ENCODE data around the gene SKI.
A peak's percentile ranks its signal among the peaks of the same experiment; 100 is the strongest.

The SKI gene

DNA sequence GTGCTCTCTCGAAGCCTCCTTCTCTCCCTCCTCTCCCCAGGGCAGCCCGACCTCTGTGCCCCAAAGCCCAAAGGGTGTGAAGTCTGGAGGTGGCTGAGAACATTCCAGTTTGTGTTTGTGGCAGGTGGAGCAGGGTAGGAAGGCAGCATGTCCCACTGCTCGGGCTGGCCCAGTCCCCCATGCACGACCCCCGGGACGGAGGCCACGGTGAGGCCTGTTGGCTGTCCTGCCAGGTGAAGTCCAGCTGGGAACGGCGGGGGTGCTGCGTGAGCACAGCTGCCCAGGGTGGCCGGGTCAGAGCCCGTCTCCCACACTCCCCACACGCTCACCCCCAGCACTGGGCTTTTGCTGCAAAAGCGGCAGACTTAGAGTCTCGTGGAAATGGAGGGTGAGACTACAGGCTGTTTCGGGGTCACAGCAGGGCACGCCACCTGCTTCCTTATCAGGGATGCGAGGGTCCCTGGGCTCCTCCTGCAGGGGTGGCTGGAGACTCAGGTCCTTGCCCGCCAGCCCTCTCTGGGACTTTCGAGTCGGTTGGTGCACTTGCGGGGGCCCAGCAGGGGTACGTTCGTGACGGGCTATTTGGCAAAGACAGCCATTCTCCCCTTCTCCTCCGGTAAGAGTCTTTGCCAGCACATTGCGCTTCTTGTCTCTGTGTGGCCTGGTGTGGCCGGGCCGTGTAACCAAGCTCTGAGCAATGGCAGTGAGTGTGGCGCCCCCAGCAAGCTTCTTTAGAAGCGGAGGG lies 123.0 kb downstream of the SKI start:
- H3K9ac ChIP-seq (ENCODE audit: low read length) = no peak overlapping the region
- peaks cover 9% of the 10 kb centered on the region for H3K4me1 ChIP-seq (ENCODE audit: control insufficient read depth, insufficient read depth, low read length)
- H3K9me3 ChIP-seq (ENCODE audit: control insufficient read depth, low read length) = no peaks in the 10 kb centered on the region
- no peaks in the 10 kb centered on the region for H3K27me3 ChIP-seq (ENCODE audit: control insufficient read depth, insufficient read depth, low read length)
- no peak overlapping the region for H3K4me3 ChIP-seq (ENCODE audit: low read length)
- H3K36me3 ChIP-seq (ENCODE audit: control insufficient read depth, insufficient read depth, low read length) = no peaks in the 10 kb centered on the region

DNA sequence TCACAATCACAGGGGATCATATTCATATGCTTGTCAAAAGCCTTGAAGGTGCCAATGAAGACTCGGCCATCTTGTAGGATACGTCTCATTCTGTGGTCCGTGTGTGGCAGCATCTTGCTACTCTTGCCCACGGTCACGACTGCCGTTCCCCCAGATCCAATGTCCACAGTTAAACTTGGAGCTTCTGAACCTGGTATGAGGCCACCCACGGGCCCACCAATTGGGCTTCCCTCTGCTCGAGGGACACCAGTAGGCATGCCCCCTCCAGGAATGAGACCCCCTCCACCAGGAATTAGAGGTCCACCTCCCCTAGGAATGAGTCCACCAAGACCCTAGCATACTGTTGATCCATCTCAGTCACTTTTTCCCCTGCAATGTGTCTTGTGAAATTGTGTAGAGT lies 123.6 kb downstream of the SKI start:
- no peaks in the 10 kb centered on the region for H3K9me3 ChIP-seq (ENCODE audit: control insufficient read depth, low read length)
- peaks cover 9% of the 10 kb centered on the region for H3K4me1 ChIP-seq (ENCODE audit: control insufficient read depth, insufficient read depth, low read length)
- no peak overlapping the region for H3K9ac ChIP-seq (ENCODE audit: low read length)
- H3K36me3 ChIP-seq (ENCODE audit: control insufficient read depth, insufficient read depth, low read length) = no peaks in the 10 kb centered on the region
- no peaks in the 10 kb centered on the region for H3K27me3 ChIP-seq (ENCODE audit: control insufficient read depth, insufficient read depth, low read length)
- H3K4me3 ChIP-seq (ENCODE audit: low read length) = no peak overlapping the region

DNA sequence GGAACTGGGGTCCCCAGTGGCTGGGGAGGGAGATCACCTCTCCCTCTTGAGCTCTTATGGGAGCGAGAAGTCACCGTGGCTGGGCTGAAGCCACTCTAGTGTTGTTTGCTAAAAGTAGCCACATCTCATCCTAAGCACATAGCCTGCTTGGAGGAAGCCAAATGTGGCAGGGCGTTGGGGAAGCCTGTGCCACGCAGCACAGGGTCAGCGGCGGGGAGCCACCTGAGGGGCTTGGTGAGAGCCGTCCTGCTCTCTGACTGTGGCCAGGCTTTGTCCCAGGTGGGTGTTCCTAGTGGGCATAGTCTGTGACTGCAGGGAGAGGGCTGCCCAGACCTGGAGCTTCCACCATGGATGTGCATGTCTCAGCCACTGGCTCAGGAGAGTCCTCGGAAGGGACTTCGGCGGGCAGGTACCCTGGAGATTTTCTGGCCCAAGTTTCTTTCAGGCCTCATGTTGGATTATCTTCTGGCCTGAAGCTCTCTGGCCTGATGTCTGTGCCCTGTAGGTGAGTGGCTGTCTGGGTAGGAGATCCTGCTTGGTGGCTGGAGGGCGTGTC lies 124.3 kb downstream of the SKI start:
- Histone ChIP-seq H3K27me3 (ENCODE audit: control insufficient read depth, insufficient read depth, low read length) (no peaks in the 10 kb centered on the region), H3K9ac (ENCODE audit: low read length) (no peak overlapping the region), H3K4me3 (ENCODE audit: low read length) (no peak overlapping the region), H3K9me3 (ENCODE audit: control insufficient read depth, low read length) (no peaks in the 10 kb centered on the region), H3K36me3 (ENCODE audit: control insufficient read depth, insufficient read depth, low read length) (no peaks in the 10 kb centered on the region), H3K4me1 (ENCODE audit: control insufficient read depth, insufficient read depth, low read length) (peaks cover 9% of the 10 kb centered on the region)

DNA sequence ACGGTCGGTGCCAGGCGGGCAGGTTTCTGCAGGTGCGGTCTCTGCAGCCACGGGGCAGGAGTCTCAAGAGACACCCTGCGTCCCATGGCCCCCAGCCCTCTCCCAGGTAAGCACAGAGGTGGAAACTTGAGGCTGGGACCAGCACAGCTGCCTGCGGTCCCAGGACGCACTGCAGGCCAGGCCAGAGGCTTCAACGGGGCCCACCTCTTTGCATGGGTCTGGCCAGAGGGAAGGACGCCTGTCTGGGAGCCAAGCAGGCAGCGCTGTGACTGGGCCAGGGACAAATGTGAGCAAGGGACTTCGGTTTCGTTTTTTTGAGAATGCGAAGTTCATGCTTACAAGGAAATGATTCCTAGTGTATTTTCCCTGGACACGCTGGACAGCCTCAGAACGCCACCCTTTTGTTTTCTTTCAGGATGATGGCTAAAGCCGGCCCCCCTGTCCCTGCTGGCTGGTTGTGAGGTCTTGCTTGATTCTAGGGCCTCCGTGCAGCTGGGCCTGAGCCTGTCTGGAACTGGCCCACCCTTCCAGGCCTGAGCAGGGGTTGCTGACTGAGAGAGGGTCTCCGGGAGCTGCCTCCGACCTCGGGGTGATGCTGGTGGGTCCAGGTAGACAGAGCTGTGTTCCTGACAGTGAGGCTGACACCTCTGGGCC lies 124.9 kb downstream of the SKI start:
- no peaks in the 10 kb centered on the region for H3K36me3 ChIP-seq (ENCODE audit: control insufficient read depth, insufficient read depth, low read length)
- H3K9ac ChIP-seq (ENCODE audit: low read length) = peak overlapping the region; percentile 15
- no peak overlapping the region for H3K4me3 ChIP-seq (ENCODE audit: low read length)
- no peaks in the 10 kb centered on the region for H3K9me3 ChIP-seq (ENCODE audit: control insufficient read depth, low read length)
- H3K27me3 ChIP-seq (ENCODE audit: control insufficient read depth, insufficient read depth, low read length) = no peaks in the 10 kb centered on the region
- H3K4me1 ChIP-seq (ENCODE audit: control insufficient read depth, insufficient read depth, low read length) = peaks cover 9% of the 10 kb centered on the region

DNA sequence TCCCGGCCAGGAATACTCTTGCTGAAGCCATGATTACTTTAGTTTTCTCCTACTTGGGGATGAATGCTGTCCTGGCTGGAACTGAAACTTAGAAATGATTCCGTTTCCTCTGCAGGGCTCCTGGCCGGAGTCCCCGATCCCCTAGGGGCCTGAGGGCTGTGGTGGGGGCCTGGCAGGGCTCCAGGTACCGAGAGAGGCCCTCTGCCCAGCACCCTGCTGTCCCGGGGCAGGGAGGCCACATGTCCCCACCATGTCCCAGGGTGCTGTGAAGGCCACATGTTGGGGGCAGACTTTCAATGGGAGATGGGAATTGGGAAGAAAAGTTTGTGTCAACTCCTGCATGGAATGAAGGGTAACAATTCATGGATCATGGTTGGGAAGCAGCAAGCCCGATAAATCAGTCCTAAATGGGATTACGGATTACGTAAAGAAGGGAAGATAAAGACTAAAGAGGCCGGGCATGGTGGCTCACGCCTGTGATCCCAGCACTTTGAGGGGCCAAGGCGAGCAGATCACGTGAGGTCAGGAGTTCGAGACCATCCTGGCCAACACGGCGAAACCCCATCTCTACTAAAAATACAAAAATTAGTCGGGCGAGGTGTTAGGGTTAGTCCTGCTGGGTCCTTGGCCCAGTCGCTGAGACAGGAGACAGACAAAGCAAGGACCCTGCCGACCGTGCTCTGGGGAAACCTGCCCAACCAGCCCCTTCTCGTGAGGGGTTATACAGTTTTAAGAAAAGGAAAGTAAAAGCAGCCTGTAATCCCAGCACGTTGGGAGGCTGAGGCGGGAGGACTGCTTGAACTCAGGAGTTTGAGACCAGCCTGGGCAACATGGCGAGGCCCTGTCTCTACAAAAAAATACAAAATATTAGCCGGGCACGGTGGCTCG lies 125.7 kb downstream of the SKI start:
- Histone ChIP-seq H3K27me3 (ENCODE audit: control insufficient read depth, insufficient read depth, low read length) (no peaks in the 10 kb centered on the region), H3K4me1 (ENCODE audit: control insufficient read depth, insufficient read depth, low read length) (peaks cover 9% of the 10 kb centered on the region), H3K9me3 (ENCODE audit: control insufficient read depth, low read length) (no peaks in the 10 kb centered on the region), H3K36me3 (ENCODE audit: control insufficient read depth, insufficient read depth, low read length) (no peaks in the 10 kb centered on the region), H3K4me3 (ENCODE audit: low read length) (no peak overlapping the region), H3K9ac (ENCODE audit: low read length) (peak overlapping the region; percentile 15)

DNA sequence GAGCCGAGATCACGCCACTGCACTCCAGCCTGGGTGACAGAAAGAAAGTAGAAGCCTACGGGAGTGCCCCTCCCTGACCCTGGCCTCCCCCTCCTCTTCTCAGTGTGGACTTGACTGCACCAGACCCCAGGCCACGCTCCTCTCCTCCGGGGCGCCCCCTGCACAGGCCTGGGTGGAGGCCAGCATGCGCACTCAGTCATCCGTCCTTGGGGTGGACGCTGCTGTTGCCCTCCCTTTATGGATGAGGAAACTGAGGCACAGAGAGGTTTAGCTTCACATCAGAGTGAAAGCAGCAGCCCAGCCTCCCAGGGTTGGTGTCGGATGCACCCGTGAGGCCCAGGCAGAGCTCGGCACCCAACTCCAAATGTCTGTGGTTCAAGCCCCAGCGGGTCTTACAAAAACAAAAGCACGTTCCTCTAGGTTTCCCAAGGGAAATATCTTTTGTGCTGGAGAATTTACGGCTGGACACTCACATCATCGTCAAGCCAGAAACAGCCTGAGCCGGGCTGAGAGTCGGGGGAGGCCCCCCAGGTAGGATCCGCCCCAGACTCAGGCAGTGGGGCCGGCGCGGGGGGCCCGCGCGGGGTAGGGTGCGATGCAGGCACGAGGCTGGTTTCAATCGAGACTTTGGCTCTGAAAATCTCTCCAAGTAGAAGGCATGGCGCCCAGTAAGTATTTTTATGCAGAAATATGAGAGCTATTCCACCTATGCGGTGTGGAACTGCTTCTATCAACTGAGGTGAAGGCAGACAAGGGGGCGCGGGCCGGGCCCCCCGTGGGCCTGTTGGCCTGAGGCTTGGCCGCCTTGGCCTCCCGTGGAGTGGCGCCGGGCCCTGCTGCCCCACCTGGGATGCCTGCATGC lies 126.6 kb downstream of the SKI start:
- Histone ChIP-seq H3K9me3 (ENCODE audit: control insufficient read depth, low read length) (no peaks in the 10 kb centered on the region), H3K9ac (ENCODE audit: low read length) (no peak overlapping the region), H3K4me1 (ENCODE audit: control insufficient read depth, insufficient read depth, low read length) (peaks cover 9% of the 10 kb centered on the region), H3K36me3 (ENCODE audit: control insufficient read depth, insufficient read depth, low read length) (no peaks in the 10 kb centered on the region), H3K27me3 (ENCODE audit: control insufficient read depth, insufficient read depth, low read length) (no peaks in the 10 kb centered on the region), H3K4me3 (ENCODE audit: low read length) (no peak overlapping the region)

DNA sequence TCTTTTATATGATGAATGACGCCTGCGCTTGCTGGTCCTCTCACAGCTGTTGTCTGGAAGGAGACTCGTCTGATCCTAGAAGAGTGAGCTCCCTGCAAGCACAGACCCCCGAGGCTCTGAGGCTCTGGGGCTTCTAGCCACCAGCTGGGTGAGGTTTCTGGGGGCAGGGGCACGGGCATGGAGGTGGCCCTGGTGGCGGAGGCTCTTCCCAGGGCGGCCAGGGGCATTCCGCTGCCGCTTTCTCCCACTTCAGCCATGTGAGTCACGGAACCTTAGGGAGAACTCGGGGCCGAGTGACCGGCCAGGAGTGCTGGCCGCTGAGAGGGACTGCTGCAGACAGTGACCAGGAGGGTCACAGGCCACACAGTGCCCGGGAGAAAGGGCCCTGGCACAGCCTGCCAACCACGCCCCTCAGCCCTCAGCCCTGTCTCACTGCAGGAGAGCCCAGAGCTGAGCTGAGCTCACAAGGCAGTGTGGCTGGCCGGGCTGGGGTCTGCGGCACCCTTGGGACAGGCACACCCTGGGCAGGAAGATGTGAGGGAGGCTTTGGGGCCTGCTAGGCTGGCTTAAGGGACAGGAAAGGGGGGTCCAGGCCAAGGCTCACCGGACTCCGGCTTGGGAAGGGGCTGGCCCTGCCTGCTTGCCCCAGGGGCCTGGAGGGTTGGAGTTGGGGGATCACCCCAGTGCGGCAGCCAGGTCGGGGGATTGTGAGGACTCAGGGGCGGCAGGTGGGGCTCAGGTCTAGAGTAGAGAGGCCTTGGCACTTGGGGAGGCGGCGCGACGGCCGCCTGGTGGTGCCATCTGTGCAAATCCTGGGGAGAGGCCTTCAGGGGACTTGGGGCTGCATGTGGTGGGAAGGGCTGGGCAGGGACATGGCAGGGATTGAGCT lies 127.5 kb downstream of the SKI start:
- Histone ChIP-seq H3K36me3 (ENCODE audit: control insufficient read depth, insufficient read depth, low read length) (no peaks in the 10 kb centered on the region), H3K27me3 (ENCODE audit: control insufficient read depth, insufficient read depth, low read length) (no peaks in the 10 kb centered on the region), H3K9ac (ENCODE audit: low read length) (no peak overlapping the region), H3K9me3 (ENCODE audit: control insufficient read depth, low read length) (no peaks in the 10 kb centered on the region), H3K4me1 (ENCODE audit: control insufficient read depth, insufficient read depth, low read length) (peaks cover 9% of the 10 kb centered on the region), H3K4me3 (ENCODE audit: low read length) (no peak overlapping the region)

DNA sequence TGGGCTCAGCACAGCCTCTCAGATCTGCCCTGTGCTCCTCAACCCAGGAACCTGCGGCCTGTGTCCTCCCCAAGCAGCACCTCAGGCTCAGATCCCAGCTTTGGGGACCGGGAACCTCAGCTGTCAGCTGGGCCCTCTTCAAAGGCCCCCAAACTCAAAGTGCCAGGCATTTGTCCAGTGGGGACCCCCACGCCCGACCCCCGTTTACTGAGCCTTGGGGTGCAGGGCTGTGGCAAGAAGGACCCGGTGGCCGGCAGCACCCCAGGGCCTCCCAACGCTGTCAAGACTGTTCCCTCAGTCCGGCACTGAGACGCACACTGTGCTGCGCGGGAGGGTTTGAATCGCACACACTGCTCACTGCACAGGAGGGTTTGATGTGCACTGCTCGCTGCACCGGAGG lies 128.3 kb downstream of the SKI start:
- no peaks in the 10 kb centered on the region for H3K9me3 ChIP-seq (ENCODE audit: control insufficient read depth, low read length)
- no peaks in the 10 kb centered on the region for H3K27me3 ChIP-seq (ENCODE audit: control insufficient read depth, insufficient read depth, low read length)
- H3K4me3 ChIP-seq (ENCODE audit: low read length) = no peak overlapping the region
- H3K4me1 ChIP-seq (ENCODE audit: control insufficient read depth, insufficient read depth, low read length) = peaks cover 9% of the 10 kb centered on the region
- H3K36me3 ChIP-seq (ENCODE audit: control insufficient read depth, insufficient read depth, low read length) = no peaks in the 10 kb centered on the region
- H3K9ac ChIP-seq (ENCODE audit: low read length) = no peak overlapping the region

DNA sequence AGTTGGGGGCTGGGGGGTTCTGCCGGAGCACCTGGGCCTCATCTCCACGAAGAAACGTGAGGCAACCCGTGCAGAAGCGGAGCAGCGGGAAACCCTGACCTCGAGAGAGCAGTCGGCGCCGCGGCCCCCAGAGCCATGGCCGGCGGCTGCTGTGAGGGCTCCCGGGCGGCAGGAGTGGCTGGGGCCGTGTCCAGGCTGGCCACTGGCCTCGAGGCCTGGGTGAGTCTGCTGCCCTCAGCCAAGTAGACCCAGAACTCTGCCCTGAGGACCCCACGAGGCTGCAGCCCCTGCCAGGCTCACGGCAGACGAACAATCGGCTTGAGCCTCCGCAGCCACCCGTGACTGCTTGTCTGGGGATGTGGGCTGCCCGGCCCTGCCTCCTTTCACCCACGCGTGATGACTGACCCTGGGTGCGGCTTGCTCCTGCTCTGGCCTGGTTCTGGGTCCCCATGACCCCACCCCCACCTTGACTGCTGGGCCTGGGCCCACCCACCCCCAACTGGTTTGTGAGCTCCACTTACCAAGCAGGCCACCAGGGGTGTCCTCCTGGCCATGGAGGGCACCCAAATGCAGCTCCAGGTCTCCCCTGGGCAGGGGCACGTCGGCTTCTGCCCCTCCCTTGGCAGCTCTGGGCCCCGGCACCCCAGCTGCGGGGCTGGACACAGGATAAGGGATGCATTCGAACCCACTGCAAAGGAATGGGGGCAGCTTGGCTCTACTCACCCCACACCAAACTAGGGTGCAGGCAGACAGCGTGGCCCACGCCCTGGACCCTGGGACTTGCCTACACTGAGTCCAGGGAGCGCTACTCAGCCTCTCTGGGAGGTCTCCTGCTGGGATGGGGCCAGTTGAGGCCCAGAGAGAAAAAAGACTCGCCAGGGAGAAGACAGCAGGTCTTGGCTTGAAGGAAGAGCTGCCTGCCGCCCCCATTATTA lies 129.1 kb downstream of the SKI start:
- Histone ChIP-seq H3K36me3 (ENCODE audit: control insufficient read depth, insufficient read depth, low read length) (no peaks in the 10 kb centered on the region), H3K9me3 (ENCODE audit: control insufficient read depth, low read length) (no peaks in the 10 kb centered on the region), H3K4me3 (ENCODE audit: low read length) (no peak overlapping the region), H3K27me3 (ENCODE audit: control insufficient read depth, insufficient read depth, low read length) (no peaks in the 10 kb centered on the region), H3K9ac (ENCODE audit: low read length) (no peak overlapping the region), H3K4me1 (ENCODE audit: control insufficient read depth, insufficient read depth, low read length) (peaks cover 9% of the 10 kb centered on the region)

DNA sequence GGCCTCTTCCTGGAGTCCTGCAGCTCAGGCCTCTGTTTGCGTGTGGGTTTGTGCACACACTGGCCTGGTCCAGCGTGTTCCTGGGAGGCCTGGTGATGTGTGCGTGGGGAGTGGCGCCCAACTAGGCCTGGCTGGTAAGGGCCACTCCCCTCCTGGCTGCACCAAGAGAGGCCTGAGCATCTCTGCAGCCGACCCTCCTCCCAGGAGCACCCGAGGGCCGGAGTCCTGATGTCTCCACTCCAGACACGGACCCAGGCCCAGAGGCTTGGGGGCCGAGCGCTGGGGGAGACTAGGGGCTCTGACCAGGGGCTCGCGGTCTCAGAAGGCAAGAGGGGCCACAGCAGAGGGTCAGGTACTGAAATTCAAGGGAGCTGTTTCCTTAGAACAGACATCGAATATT lies 130.0 kb downstream of the SKI start:
- Histone ChIP-seq H3K36me3 (ENCODE audit: control insufficient read depth, insufficient read depth, low read length) (no peaks in the 10 kb centered on the region), H3K4me3 (ENCODE audit: low read length) (no peak overlapping the region), H3K27me3 (ENCODE audit: control insufficient read depth, insufficient read depth, low read length) (no peaks in the 10 kb centered on the region), H3K9me3 (ENCODE audit: control insufficient read depth, low read length) (no peaks in the 10 kb centered on the region), H3K9ac (ENCODE audit: low read length) (no peak overlapping the region), H3K4me1 (ENCODE audit: control insufficient read depth, insufficient read depth, low read length) (peaks cover 6% of the 10 kb centered on the region)
